HG03354 (cell line): ENCODE measurements around the gene STPG3.
A peak's percentile ranks its signal among the peaks of the same experiment; 100 is the strongest.

ENCODE experiments used
- ATAC-seq: cut with Tn5 transposase; IDR thresholded peaks from one replicate; pipeline ENCODE4 v1.9.1; 2021; ENCODE audit warnings: mild to moderate bottlenecking; ENCODE audit not compliant: unreplicated experiment, poor library complexity, severe bottlenecking

The STPG3 gene

DNA sequence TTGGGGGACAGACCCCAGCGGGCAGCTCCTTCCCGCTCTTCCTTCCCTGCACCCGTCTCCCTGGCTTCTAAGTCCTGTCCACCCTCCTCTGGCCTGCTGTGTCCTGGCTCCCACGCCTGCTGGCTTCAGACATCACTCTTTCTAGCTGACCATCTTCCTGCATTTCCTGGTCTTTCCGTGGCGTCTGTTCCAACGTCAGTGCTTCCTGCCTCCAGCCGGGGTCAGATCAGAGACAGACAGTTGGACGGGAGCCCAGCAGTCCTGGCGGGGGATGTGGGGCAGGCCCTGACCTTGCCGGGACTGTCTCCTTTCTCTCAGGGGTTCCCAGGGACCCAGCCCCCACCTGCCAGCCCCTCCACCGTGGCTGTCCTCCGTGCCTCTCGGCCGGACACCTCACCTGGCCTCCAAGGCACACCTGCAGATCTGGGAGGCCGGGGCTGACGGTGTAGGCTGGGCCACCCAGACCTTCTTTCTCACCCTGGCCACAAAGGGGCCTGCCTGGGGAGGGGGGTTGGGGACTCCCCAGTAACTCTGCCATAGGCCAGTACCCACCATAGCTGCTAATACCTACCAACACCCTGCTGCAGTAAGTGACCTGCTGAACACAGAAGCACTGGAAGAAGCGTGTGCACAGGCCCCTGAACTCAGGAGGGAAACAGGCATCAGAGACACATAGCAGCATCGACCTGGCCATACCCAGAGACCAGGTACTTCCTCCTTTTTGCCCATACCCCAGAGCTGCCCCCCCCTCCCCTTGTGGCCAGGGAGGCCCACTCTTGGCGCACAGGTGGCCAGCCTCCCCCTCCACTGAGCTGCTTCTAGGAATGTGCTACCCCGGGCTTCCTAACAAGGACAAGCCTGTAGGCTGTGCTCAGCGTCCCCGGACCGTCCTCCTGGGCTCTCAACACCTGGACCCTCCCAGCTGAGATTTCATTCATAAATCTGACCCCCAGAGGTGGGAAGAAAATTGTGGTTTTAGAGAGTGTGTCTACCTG is 45.9 kb downstream of the STPG3 start:
- ATAC-seq: no peak

DNA sequence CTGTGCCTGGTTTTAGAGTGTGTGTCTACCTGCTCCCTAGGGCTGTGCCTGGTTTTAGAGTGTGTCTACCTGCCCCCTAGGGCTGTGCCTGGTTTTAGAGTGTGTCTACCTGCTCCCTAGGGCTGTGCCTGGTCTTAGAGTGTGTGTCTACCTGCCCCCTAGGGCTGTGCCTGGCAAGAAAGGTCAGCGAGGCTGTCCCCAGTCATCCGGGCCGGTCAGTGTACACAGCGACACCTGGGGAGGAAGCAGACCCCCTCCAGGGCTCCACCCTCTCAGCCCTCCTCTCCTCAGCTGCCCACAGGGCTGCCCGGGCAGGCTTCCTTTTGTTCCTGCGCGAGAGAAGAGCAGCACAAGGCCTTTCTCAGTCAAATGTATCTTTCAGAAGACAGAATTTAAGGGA is 46.9 kb downstream of the STPG3 start:
- ATAC-seq: no peak

DNA sequence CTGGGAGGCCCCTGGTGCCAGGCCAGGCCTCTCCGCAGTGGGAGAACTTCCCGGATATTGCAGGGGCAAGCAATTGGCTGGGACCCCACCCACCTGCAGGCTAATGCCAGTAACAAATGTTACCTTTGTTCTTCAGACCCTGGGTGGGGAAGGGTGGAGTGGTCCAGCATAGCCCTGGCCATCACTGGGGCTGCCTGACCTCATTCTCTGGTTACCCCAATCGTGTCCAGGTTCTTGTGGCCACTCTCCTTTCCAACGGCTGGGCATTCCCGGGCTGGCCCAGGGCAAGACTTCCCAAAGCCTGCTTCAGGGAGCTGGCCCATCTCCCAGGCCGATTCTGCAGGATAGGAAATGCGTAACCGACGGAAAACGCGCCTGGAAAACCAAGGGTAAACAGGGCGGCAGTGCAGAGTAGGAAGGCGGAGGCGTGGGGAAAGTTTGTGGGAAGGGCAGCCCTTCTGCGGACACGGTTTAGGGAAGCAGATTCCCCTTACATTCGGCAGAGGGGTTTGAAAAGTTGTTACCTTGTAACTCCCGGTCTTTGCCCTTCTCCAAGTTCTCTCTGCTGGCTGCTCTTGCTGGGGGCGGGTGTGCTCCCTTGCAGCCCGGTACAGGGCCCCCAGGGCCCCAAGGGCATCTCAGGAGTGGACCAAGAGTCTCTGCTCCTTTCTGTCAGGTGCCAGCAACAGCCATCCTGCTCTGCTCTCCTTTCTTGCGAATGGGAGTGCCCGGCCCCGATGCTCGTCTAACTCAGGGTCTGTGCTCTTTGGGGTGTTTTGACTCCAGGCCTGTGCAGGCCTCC is 47.5 kb downstream of the STPG3 start:
- ATAC-seq: no peak

DNA sequence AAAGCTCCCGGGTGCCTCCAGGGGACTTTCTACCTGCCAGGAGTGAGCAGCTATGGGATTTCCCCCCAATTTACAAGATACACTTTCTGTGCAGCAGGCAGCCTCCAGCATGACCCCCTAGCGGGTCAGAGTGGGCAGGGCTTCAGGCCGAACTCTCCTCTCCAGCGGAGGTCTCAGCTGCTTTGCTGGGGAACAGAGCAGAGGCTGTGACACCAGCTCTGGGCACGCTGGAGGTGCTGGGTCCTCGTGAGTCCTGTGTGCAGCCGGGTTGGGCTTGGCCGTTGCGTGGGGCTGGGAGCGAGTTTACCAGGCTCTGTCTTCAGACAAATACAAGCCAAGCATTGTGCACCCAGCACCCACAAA is 48.1 kb downstream of the STPG3 start:
- ATAC-seq: no peak

DNA sequence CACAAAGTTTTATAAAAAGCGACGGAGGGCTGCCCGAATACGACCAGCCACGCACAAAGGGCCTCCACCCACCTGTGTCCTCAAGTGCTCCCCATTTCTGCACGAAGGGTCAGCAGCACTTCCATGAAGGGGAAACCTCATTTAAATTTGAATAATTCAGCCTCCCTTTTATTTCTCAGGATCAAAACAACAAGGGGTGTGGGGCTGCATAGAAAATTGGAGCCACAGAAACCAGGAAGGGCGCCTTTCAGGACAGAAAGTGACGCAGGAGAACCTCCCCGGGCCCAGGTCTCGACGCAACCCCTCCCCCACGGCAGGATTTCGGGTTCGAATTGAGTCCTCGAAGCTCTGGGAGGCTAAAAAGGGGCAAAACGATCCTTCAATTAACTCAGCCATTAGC is 48.9 kb downstream of the STPG3 start:
- no peak for ATAC-seq

DNA sequence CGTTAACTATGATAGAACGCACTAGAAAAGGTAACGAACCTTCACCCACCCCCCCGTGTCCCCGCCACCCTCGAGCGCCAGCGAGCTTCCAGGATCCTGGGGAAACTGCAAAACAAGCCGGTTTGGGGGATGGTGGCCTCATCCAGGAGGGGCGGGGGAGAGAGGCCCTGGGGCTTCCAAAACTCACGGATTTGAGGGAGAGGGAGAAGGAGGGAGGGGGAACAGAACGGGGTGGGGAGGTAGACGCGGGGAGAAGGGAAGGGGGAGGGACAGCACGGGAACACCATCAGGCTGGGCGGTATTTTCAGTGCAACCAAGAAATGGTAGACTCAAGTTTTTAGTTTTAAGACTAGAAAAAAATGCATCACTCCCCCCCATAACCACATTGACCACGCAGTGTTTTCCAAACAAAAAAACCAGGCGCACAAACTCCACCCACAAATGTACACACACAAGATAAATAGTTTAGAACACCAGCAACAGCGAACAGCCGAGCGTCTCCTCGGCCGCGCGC is 49.5 kb downstream of the STPG3 start:
- no peak for ATAC-seq

DNA sequence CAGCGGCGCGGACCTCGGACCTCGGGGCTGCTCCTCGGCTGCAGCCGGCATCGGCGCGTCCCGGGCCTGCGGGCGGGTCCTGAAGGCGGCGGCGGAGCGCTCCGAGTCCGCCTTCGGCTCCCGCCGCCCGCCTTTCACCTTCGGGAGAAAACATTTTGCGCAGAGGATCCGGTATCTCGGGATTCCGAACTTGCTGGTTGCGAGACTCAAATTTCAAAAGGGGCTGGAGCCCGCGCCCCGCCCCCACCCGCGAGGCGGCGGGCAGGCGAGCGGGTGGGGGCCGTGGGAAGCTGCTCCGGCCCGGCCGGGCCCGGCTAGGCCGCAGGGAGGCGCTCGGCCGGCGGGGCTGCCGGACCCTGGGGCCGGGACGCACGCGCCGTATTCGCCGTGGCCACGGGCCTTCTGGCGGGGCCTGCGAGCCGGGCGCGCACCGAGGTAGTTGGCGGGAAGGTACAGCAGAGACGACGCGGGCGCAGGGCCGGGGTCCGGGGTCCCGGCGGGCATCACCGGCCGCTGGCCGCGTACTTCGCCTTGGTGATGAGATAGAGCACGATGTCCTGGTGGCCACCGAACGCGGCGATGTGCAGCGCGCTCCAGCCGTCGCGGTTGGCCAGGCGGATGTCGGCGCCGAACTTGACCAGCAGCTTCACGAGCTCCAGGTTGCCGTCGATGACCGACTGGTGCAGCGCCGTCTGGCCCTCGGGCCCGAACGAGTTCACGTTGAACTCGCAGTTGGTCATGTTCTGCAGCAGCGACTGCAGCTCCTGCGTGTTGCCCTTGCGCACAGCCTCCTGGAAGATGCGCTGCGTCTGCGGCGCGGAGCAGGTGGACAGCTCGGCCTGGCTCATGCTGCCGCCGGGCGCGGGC is 50.2 kb downstream of the STPG3 start:
- peak; percentile 7 for ATAC-seq

DNA sequence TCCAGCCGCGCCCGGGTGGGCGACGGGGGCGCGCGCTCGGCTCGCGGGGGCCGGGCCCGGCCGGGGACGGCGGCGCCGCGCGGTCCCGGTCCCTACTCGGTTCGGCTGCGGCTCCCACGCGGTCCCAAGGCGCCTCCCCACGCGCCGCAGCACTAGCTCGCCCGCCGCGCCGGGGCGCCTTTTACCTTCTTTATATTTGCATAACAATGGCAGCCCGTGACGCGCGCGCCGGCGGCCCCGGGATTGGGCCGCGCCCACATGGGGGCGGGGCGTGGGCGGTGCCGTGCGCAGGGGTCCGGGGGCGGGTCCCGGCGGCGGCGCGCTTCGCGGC is 51.0 kb downstream of the STPG3 start, which contains the start of gene NRARP:
NRARP (minus strand) TSS at position 154 of the 331 bp plus-strand sequence. CDS start 343 bp downstream, outside the sequence.
- ATAC-seq: peak; percentile 79

DNA sequence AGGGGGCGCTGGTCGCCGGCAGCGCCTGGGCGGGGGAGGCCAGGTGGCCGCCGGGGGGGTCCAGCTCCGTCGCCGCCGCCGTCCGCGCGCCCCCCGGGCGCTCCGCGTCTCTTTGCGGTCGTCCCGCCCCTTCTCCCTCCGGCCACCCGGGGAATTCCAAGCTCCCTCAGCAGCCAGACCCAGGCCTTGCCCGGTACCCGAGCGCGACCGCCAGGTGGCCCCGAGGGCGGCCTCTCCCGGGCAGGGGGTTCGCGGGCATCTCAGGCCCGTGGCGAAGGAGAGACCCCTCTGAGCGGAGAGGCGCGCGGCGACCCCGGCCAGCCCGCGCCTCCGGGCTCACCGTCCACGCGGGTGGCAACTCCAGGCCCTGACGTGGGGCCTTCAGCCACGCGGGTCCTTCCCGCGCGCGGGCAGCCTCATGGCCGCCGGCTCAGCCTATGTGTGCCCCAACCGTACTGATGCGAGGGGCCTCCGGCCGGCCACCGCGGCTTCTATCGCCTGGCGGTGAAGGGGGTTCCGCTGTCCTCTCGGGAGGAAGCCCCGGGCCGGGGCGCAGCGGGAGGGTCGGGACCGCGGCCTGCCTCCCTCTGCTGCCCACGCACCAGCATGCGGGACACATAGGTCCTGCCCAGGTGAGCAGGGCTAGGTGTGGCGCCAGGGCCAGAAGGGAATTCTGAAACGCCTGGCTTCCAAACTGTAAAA is 51.5 kb downstream of the STPG3 start:
- ATAC-seq: peak; percentile 50
